OCI-LY7 (cell line): ENCODE data around the gene WRNIP1. TPM values are rescaled to one million over a fixed set of nuclear protein-coding genes. Genes with fewer than 3 reads are reported as not detected.

Experiments
- BruUV-seq: library from RNA; stranded (reverse); fragments of 400-500 nt; replicated peaks from 2 replicates; lab custom pipeline; 2021; lab: Mats Ljungman, UMichigan
- CTCF ChIA-PET: fragments of 300-600 bp; sonication (Branson Sonifier 250); formaldehyde crosslinking; loops from one replicate; lab custom pipeline; 2022; ENCODE audit warnings: antibody characterized with exemption; ENCODE audit not compliant: unreplicated experiment; lab: Charles Lee
- POLR2A ChIA-PET: fragments of 300-600 bp; sonication (Branson Sonifier 250); formaldehyde crosslinking; loops from one replicate; lab custom pipeline; 2022; ENCODE audit warnings: antibody characterized with exemption; lab: Charles Lee
- DNase-seq: peaks from one replicate; pipeline ENCODE4 v3.0.0-alpha.2; 2015; ENCODE audit warnings: low spot score
- H2AFZ ChIP-seq: fragments of 200-600 bp; sonication (generic), shearing (Covaris generic); 2 replicates; pipeline ENCODE4 v1.6.1; 2014; ENCODE audit warnings: mild to moderate bottlenecking, antibody characterized with exemption, low read length, moderate library complexity
- H3K27ac ChIP-seq: fragments of 200-600 bp; sonication (generic); 2 replicates; pipeline ENCODE4 v1.5.1; 2014; ENCODE audit warnings: mixed run types, low read depth, mild to moderate bottlenecking, moderate library complexity, low read length, inconsistent platforms; ENCODE audit not compliant: poor library complexity, severe bottlenecking
- H3K36me3 ChIP-seq: fragments of 200-600 bp; sonication (generic); 2 replicates; pipeline ENCODE4 v1.6.1; 2014; ENCODE audit warnings: mild to moderate bottlenecking, antibody characterized with exemption, low read length, moderate library complexity, mixed read lengths; ENCODE audit not compliant: insufficient read depth
- H3K4me1 ChIP-seq: fragments of 200-600 bp; sonication (generic); 2 replicates; pipeline ENCODE4 v1.5.1; 2014; ENCODE audit warnings: mild to moderate bottlenecking, low read length; ENCODE audit not compliant: insufficient read depth, poor library complexity, severe bottlenecking
- H3K4me2 ChIP-seq: fragments of 200-600 bp; sonication (generic); 2 replicates; pipeline ENCODE4 v1.6.1; 2014; ENCODE audit warnings: mild to moderate bottlenecking, low read length
- H3K4me3 ChIP-seq: fragments of 200-600 bp; sonication (generic); 2 replicates; pipeline ENCODE4 v1.5.1; 2014; ENCODE audit warnings: mild to moderate bottlenecking, low read depth, low read length; ENCODE audit not compliant: poor library complexity, severe bottlenecking
- H3K79me2 ChIP-seq: fragments of 200-600 bp; sonication (generic); 2 replicates; pipeline ENCODE4 v1.6.1; 2016; ENCODE audit warnings: low read depth, mild to moderate bottlenecking, low read length, moderate library complexity, mixed read lengths; ENCODE audit not compliant: insufficient read depth
- H3K9me2 ChIP-seq: fragments of 200-600 bp; sonication (generic); 2 replicates; pipeline ENCODE4 v1.6.1; 2016; ENCODE audit warnings: mild to moderate bottlenecking, low read length, mixed read lengths; ENCODE audit not compliant: insufficient read depth
- H3K9me3 ChIP-seq: fragments of 200-600 bp; sonication (generic); 2 replicates; pipeline ENCODE4 v1.6.1; 2014; ENCODE audit warnings: mild to moderate bottlenecking, mixed run types, low read length, mixed read lengths
- H4K20me1 ChIP-seq: fragments of 200-600 bp; sonication (generic); 2 replicates; pipeline ENCODE4 v1.6.1; 2014; ENCODE audit warnings: mild to moderate bottlenecking, antibody characterized with exemption, low read length, moderate library complexity, mixed read lengths; ENCODE audit not compliant: insufficient read depth
- EZH2phosphoT487 ChIP-seq: fragments of 200-600 bp; sonication (generic); IDR thresholded peaks from 2 replicates; pipeline ENCODE4 v1.6.1; 2018; ENCODE audit warnings: low read depth, borderline replicate concordance, mild to moderate bottlenecking, mixed run types, antibody characterized with exemption, low read length, moderate library complexity, mixed read lengths
- intact Hi-C: fragments of 100-400 bp; cut with micrococcal nuclease; formaldehyde crosslinking; loops from one replicate; pipeline ENCODE4 v1.10.0; 2022; ENCODE audit not compliant: unreplicated experiment
- total RNA-seq, 2 experiments: library from RNA; depleted of rRNA in 1 of 2; stranded (reverse); fragments of >200 nt in 1 of 2; shearing (Covaris generic) in 1 of 2; gene quantifications; 2 replicates each; pipeline ENCODE4 v1.2.3, GENCODE V29; 2014 to 2022
- TF ChIP-seq, protein P1 (sequence below): fragments of 200-600 bp; sonication (generic); conservative IDR thresholded peaks from 2 replicates; pipeline ENCODE4 v1.5.1; 2014; ENCODE audit warnings: mild to moderate bottlenecking, antibody characterized with exemption, low read length, moderate library complexity, mixed read lengths

The WRNIP1 gene
- total RNA-seq, 2 experiments from 2014 or later, result 43.8 to 54.2 TPM

DNA sequence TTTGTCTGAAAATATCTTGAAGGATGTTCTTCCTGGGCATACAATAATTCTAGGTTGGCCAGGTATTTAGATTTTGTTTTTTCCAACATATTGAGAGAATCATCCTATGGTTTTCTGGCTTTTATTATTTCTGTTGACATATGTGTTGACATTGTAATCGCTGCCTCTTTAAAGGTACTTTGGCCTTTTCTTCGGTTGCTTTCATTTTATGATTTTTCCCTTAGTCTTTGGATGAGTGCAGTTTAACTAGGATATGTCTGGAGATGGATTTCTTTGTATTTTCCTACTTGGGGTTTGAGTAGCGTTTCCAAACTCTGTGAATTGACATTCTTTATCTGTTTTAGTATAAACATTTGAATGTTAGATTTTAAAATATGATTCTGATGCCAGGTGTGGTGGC is 65.0 kb downstream of the WRNIP1 start:
- ChIA-PET POLR2A (interaction anchor here (1.3 to 1.6 kb wide), 2 partner anchors 11 to 14 kb away, joined by 3 to 4 read pairs; no protein-coding TSS in a partner anchor), CTCF (no interaction called here)
- Histone ChIP-seq H3K4me2 (no peak overlapping the region), H3K4me1 (no peaks in the 10 kb centered on the region), H2AFZ (no peak overlapping the region), H3K79me2 (no peaks in the 10 kb centered on the region), H3K9me2 (no peaks in the 10 kb centered on the region), H3K9me3 (no peaks in the 10 kb centered on the region), H3K4me3 (no peak overlapping the region), H4K20me1 (no peaks in the 10 kb centered on the region), H3K36me3 (no peaks in the 10 kb centered on the region), H3K27ac (no peak overlapping the region)
- intact Hi-C loops, result no loop called here
- TF ChIP-seq, protein P1, sequence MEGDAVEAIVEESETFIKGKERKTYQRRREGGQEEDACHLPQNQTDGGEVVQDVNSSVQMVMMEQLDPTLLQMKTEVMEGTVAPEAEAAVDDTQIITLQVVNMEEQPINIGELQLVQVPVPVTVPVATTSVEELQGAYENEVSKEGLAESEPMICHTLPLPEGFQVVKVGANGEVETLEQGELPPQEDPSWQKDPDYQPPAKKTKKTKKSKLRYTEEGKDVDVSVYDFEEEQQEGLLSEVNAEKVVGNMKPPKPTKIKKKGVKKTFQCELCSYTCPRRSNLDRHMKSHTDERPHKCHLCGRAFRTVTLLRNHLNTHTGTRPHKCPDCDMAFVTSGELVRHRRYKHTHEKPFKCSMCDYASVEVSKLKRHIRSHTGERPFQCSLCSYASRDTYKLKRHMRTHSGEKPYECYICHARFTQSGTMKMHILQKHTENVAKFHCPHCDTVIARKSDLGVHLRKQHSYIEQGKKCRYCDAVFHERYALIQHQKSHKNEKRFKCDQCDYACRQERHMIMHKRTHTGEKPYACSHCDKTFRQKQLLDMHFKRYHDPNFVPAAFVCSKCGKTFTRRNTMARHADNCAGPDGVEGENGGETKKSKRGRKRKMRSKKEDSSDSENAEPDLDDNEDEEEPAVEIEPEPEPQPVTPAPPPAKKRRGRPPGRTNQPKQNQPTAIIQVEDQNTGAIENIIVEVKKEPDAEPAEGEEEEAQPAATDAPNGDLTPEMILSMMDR, result no peak
- no peak for TF ChIP-seq EZH2phosphoT487
- no TSS peak for BruUV-seq
- DNase-seq, result no peak

DNA sequence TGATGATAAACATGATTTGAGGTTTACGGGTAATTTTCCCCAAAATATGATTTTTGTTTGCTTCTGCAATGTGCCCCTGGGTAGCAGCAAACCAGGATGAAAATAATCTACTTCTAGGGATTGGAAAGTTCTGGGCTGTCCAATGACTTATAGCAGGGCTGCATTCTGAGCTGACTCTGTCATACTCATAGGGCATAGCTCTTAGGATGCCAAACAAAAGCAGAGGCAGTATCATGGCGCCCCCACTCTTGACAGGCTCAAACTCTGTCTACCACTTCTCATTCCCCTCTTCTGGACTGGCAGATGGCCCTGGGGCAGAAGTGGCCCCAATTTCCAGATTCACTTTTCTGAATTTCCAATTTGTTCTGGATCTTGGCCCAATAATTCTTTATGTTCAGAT is 66.2 kb downstream of the WRNIP1 start:
- no peak overlapping the region for H2AFZ ChIP-seq
- no peaks in the 10 kb centered on the region for H3K4me1 ChIP-seq
- no peak overlapping the region for H3K4me3 ChIP-seq
- intact Hi-C loops, result no loop called here
- H3K9me3 ChIP-seq, result no peaks in the 10 kb centered on the region
- no peaks in the 10 kb centered on the region for H4K20me1 ChIP-seq
- H3K27ac ChIP-seq, result no peak overlapping the region
- ChIA-PET CTCF (no interaction called here), POLR2A (no interaction called here)
- H3K9me2 ChIP-seq, result no peaks in the 10 kb centered on the region
- BruUV-seq, result no TSS peak
- no peaks in the 10 kb centered on the region for H3K79me2 ChIP-seq
- no peaks in the 10 kb centered on the region for H3K36me3 ChIP-seq
- TF ChIP-seq, protein P1, result no peak
- TF ChIP-seq EZH2phosphoT487, result no peak
- H3K4me2 ChIP-seq, result no peak overlapping the region
- no peak for DNase-seq

DNA sequence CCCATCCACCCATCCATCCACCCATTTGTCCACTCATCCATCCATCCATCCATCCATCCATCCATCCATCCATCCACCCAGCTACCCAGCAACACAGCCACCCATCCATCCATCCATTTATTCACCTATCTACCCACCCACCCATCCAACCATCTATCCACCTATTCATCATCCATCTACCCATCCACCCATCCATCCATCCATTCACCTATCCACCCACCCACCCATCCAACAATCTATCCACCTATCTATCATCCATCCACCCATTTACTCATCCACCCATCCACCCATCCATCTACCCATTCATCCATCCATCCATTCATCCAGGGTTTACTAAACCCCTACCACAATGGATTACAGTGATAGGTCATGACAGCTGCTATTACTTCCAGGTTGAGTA is 69.1 kb downstream of the WRNIP1 start:
- CTCF ChIA-PET, result no interaction called here

More for the DNA sequence above, 69.1 kb downstream of the WRNIP1 start:
- Histone ChIP-seq H3K4me2 (no peak overlapping the region), H3K79me2 (no peaks in the 10 kb centered on the region), H3K9me3 (no peaks in the 10 kb centered on the region), H4K20me1 (no peaks in the 10 kb centered on the region), H3K4me1 (no peaks in the 10 kb centered on the region), H3K9me2 (no peaks in the 10 kb centered on the region), H3K4me3 (no peak overlapping the region), H3K36me3 (no peaks in the 10 kb centered on the region), H2AFZ (no peak overlapping the region), H3K27ac (no peak overlapping the region)
- BruUV-seq, result no TSS peak
- POLR2A ChIA-PET, result interaction anchor here (0.8 kb wide), 1 partner anchor 12 kb away, joined by 3 read pairs; no protein-coding TSS in a partner anchor
- no peak for DNase-seq
- TF ChIP-seq, protein P1, result no peak
- no peak for TF ChIP-seq EZH2phosphoT487
- intact Hi-C loops, result no loop called here
